ENCODE results near the gene LCLAT1.

Gene LCLAT1

DNA sequence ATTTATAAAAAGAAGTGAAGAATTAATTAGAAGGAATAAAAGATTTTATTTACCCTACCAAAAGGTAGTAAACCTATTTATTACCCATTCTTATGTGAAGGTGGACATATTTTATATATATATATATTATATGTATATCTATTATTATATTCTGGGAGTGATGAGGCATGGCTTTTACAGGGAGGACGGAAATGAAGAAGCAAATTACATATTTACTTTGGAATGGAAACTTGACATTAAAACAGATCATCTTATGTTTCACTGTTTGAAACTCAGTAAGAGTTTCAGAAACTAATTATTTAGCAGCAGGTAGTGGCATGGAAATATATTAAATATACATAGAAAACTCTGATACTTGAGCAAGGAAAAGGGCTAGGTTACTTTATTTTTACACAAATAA lies 143.4 kb downstream of the LCLAT1 start:
- Histone ChIP-seq H3K4me3 (ENCODE audit: insufficient read depth, low read length, poor library complexity, severe bottlenecking) (no peak overlapping the region), H3K27me3 (ENCODE audit: low read length) (no peaks in the 10 kb centered on the region), H4K20me1 (ENCODE audit: low read depth, low read length) (no peaks in the 10 kb centered on the region), H3K9me2 (replicated peaks; ENCODE audit: insufficient read depth, low read length) (no peaks in the 10 kb centered on the region), H3K9me3 (ENCODE audit: insufficient read depth, low read length) (no peaks in the 10 kb centered on the region), H3K9ac (ENCODE audit: low read length) (no peak overlapping the region), H3K27ac (ENCODE audit: low read depth, low read length) (no peak overlapping the region), H3F3A (ENCODE audit: insufficient read depth) (no peaks in the 10 kb centered on the region), H3K4me2 (ENCODE audit: low read depth, low read length, poor library complexity, severe bottlenecking) (no peak overlapping the region), H3K36me3 (ENCODE audit: low read length) (no peaks in the 10 kb centered on the region), H2AFZ (ENCODE audit: low read depth, low read length, severe bottlenecking) (no peak overlapping the region), H3K79me2 (ENCODE audit: insufficient read depth, low read length) (no peaks in the 10 kb centered on the region)
- no peak for TF ChIP-seq EZH2phosphoT487 (conservative IDR thresholded peaks at IDR 0.05; ENCODE audit: low read length)
- TF ChIP-seq CTCF (IDR thresholded peaks at IDR 0.05; ENCODE audit: insufficient read depth, low read length, poor library complexity, severe bottlenecking), result no peak

- Histone ChIP-seq H3K4me2 (ENCODE audit: low read depth, low read length, poor library complexity, severe bottlenecking) (no peak overlapping the region), H3K27me3 (ENCODE audit: low read length) (no peaks in the 10 kb centered on the region), H3K9ac (ENCODE audit: low read length) (no peak overlapping the region), H3K36me3 (ENCODE audit: low read length) (no peaks in the 10 kb centered on the region), H3K4me3 (ENCODE audit: insufficient read depth, low read length, poor library complexity, severe bottlenecking) (no peak overlapping the region), H4K20me1 (ENCODE audit: low read depth, low read length) (no peaks in the 10 kb centered on the region), H2AFZ (ENCODE audit: low read depth, low read length, severe bottlenecking) (no peak overlapping the region), H3K27ac (ENCODE audit: low read depth, low read length) (no peak overlapping the region), H3K9me2 (replicated peaks; ENCODE audit: insufficient read depth, low read length) (no peaks in the 10 kb centered on the region), H3K9me3 (ENCODE audit: insufficient read depth, low read length) (no peaks in the 10 kb centered on the region), H3K79me2 (ENCODE audit: insufficient read depth, low read length) (no peaks in the 10 kb centered on the region), H3F3A (ENCODE audit: insufficient read depth) (no peaks in the 10 kb centered on the region)
- TF ChIP-seq EZH2phosphoT487 (conservative IDR thresholded peaks at IDR 0.05; ENCODE audit: low read length), result no peak
- TF ChIP-seq CTCF (IDR thresholded peaks at IDR 0.05; ENCODE audit: insufficient read depth, low read length, poor library complexity, severe bottlenecking), result no peak
These were observed 144.1 kb downstream of the LCLAT1 start for GRCh38 chr2:30591186-30591585.

GRCh38 chr2:30601375-30601774 lies 154.3 kb downstream of the LCLAT1 start:
- H3K9me2 ChIP-seq (replicated peaks; ENCODE audit: insufficient read depth, low read length), result no peaks in the 10 kb centered on the region
- H3K9ac ChIP-seq (ENCODE audit: low read length), result no peak overlapping the region
- H3K36me3 ChIP-seq (ENCODE audit: low read length), result no peaks in the 10 kb centered on the region
- no peaks in the 10 kb centered on the region for H3K79me2 ChIP-seq (ENCODE audit: insufficient read depth, low read length)
- no peaks in the 10 kb centered on the region for H3F3A ChIP-seq (ENCODE audit: insufficient read depth)
- H2AFZ ChIP-seq (ENCODE audit: low read depth, low read length, severe bottlenecking), result no peak overlapping the region
- no peak overlapping the region for H3K27ac ChIP-seq (ENCODE audit: low read depth, low read length)
- H3K27me3 ChIP-seq (ENCODE audit: low read length), result no peaks in the 10 kb centered on the region
- H3K9me3 ChIP-seq (ENCODE audit: insufficient read depth, low read length), result no peaks in the 10 kb centered on the region
- TF ChIP-seq CTCF (IDR thresholded peaks at IDR 0.05; ENCODE audit: insufficient read depth, low read length, poor library complexity, severe bottlenecking) (no peak), EZH2phosphoT487 (conservative IDR thresholded peaks at IDR 0.05; ENCODE audit: low read length) (no peak)
- H3K4me2 ChIP-seq (ENCODE audit: low read depth, low read length, poor library complexity, severe bottlenecking), result no peak overlapping the region
- no peak overlapping the region for H3K4me3 ChIP-seq (ENCODE audit: insufficient read depth, low read length, poor library complexity, severe bottlenecking)
- no peaks in the 10 kb centered on the region for H4K20me1 ChIP-seq (ENCODE audit: low read depth, low read length)
